ENCODE measurements around the gene LOXHD1.
A peak's percentile ranks its signal among the peaks of the same experiment; 100 is the strongest.

LOXHD1 gene

GRCh38 chr18:46675112-46675511 is 18.1 kb upstream of the LOXHD1 start:
- TF ChIP-seq, protein P1, sequence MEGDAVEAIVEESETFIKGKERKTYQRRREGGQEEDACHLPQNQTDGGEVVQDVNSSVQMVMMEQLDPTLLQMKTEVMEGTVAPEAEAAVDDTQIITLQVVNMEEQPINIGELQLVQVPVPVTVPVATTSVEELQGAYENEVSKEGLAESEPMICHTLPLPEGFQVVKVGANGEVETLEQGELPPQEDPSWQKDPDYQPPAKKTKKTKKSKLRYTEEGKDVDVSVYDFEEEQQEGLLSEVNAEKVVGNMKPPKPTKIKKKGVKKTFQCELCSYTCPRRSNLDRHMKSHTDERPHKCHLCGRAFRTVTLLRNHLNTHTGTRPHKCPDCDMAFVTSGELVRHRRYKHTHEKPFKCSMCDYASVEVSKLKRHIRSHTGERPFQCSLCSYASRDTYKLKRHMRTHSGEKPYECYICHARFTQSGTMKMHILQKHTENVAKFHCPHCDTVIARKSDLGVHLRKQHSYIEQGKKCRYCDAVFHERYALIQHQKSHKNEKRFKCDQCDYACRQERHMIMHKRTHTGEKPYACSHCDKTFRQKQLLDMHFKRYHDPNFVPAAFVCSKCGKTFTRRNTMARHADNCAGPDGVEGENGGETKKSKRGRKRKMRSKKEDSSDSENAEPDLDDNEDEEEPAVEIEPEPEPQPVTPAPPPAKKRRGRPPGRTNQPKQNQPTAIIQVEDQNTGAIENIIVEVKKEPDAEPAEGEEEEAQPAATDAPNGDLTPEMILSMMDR (IDR thresholded peaks at IDR 0.05; ENCODE audit: insufficient read depth, low read depth, low read length, missing control alignments): no peak
- no peak overlapping the region for H3K4me3 ChIP-seq (ENCODE audit: low read length)
- DNase-seq (ENCODE audit: low read depth): no peak

DNA sequence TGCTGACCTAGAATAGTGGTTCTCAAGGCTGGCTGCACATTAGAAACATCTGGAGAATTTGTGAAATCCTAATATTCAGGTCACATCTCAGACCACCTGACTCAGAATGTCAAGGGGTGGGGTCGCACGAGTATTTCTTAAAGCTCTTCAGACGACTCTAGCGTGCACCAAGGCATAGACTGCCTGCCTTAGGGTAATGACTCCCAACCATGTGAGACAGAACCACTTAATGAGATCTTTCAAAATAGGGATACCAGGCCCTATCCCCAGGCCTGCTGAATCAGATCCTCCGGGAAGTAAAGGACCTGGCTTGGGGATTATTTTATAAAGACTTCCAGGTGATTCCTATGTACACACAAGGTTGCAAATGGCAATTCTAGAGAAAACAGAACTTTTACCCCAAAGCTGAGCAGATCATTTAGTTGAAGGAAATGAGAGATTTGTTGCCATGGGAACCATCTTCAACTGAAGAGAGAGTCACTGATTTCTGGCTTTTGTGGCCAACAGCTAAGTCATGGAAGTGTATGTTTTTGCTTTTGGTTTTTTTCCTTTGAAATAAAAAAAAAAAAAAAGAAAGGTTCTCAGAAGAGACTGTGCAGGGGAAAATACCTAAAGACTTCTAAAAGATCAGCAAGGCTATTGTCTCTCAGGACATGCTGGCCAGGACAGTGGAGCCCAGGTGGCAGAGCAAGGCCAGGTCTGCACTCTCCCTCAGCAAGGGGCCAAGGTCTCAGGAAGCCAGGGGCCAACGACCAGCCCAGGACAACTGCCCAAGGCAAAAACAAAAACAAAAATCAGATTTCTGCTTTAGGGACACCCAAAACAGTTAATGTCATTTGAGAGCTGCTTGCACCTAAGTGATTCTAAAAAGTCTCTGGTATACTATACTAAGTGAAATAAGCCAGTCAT is 15.3 kb upstream of the LOXHD1 start:
- no peak for DNase-seq (ENCODE audit: low read depth)
- no peak overlapping the region for H3K4me3 ChIP-seq (ENCODE audit: low read length)
- TF ChIP-seq, protein P1 (IDR thresholded peaks at IDR 0.05; ENCODE audit: insufficient read depth, low read depth, low read length, missing control alignments): no peak

GRCh38 chr18:46668694-46669093 is 11.7 kb upstream of the LOXHD1 start:
- TF ChIP-seq, protein P1 (IDR thresholded peaks at IDR 0.05; ENCODE audit: insufficient read depth, low read depth, low read length, missing control alignments): no peak
- DNase-seq (ENCODE audit: low read depth): no peak

GRCh38 chr18:46668135-46668534 is 11.1 kb upstream of the LOXHD1 start:
- no peak for DNase-seq (ENCODE audit: low read depth)
- TF ChIP-seq, protein P1 (IDR thresholded peaks at IDR 0.05; ENCODE audit: insufficient read depth, low read depth, low read length, missing control alignments): no peak
- no peak overlapping the region for H3K4me3 ChIP-seq (ENCODE audit: low read length)

More at GRCh38 chr18:46668694-46669093, 11.7 kb upstream of the LOXHD1 start:
- no peak overlapping the region for H3K4me3 ChIP-seq (ENCODE audit: low read length)

- TF ChIP-seq, protein P1 (IDR thresholded peaks at IDR 0.05; ENCODE audit: insufficient read depth, low read depth, low read length, missing control alignments): no peak
- H3K4me3 ChIP-seq (ENCODE audit: low read length): no peak overlapping the region
- DNase-seq (ENCODE audit: low read depth): peak; percentile 74
Observed at GRCh38 chr18:46663539-46663938, 6.5 kb upstream of the LOXHD1 start.

DNA sequence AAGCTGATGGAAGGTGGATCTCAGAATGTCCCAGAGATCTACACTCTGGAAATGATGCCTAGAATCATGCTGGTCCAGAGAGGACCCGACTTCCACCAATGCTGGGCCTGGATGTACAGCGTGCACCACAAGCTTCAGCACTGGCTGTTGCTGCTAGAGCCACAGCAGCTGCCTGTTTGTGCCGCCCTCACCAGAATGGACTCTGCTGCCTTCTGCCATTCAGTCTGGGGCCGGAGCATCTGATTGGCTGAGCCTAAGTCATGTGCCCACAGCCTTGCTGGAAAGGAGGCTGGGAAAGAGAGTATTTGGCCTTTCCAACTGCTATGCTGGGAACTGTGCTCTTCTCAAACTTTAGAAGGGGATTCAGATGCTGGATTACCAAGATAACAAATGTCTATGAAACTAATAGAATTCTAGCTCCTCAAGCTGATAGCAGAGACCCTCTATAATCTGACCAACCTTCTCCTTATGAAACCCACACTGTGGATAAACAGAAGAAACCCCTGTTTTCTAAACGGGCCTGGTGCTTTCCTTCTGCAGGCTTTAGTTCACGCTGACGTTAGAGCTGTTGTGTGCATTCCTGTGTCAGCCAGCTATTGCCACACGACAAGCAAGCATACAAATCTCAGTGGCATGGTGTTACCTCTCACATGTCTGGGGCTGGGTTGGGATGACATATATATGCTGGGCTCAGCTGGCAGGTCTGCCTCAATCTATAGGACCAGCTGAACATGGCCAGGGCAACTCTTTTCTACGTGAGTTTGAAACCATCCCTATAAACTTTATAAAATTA is 4.1 kb upstream of the LOXHD1 start:
- no peak overlapping the region for H3K4me3 ChIP-seq (ENCODE audit: low read length)
- TF ChIP-seq, protein P1 (IDR thresholded peaks at IDR 0.05; ENCODE audit: insufficient read depth, low read depth, low read length, missing control alignments): no peak
- DNase-seq (ENCODE audit: low read depth): no peak

Measured in epithelial cell of esophagus (primary cell).